DND-41 (cell line): ENCODE measurements around the gene ACAD10.

Experiments
- ATAC-seq: fragments of 200-7000 bp; cut with Tn5 transposase; 3 replicates; pipeline ENCODE4 v1.9.1; 2021; ENCODE audit warnings: low read depth; ENCODE audit not compliant: insufficient read depth
- DNase-seq: peaks from one replicate; pipeline ENCODE4 v3.0.0-alpha.2; 2020
- H2AFZ ChIP-seq: 2 replicates; pipeline ENCODE4 v1.6.0; 2012; ENCODE audit warnings: low read depth, low read length
- H3K27ac ChIP-seq: 2 replicates; pipeline ENCODE4 v1.5.1; 2012; ENCODE audit warnings: low read length, inconsistent platforms
- H3K27me3 ChIP-seq: fragments of 200-600 bp; sonication (generic); 2 replicates; pipeline ENCODE4 v1.6.0; 2012; ENCODE audit warnings: low read length, mild to moderate bottlenecking, inconsistent platforms; ENCODE audit not compliant: insufficient read depth, poor library complexity
- H3K36me3 ChIP-seq: 2 replicates; pipeline ENCODE4 v1.5.1; 2012; ENCODE audit warnings: low read length, inconsistent platforms; ENCODE audit not compliant: insufficient read depth
- H3K4me1 ChIP-seq: 2 replicates; pipeline ENCODE4 v1.5.1; 2012; ENCODE audit warnings: mild to moderate bottlenecking, low read length; ENCODE audit not compliant: insufficient read depth
- H3K4me2 ChIP-seq: 2 replicates; pipeline ENCODE4 v1.6.0; 2012; ENCODE audit warnings: mild to moderate bottlenecking, moderate library complexity, low read length, inconsistent platforms; ENCODE audit not compliant: insufficient read depth
- H3K4me3 ChIP-seq, 2 experiments: fragments of 200-600 bp in 1 of 2; shearing (Covaris generic) in 1 of 2; 2 replicates each; pipeline ENCODE4 v1.5.1; 2012 to 2016; ENCODE audit warnings: inconsistent platforms in 2 of 2, low read length in 2 of 2, mild to moderate bottlenecking in 2 of 2, low read depth in 1 of 2, moderate library complexity in 1 of 2
- H3K79me2 ChIP-seq: 2 replicates; pipeline ENCODE4 v1.6.0; 2012; ENCODE audit warnings: low read length, inconsistent platforms; ENCODE audit not compliant: insufficient read depth
- H3K9ac ChIP-seq: 2 replicates; pipeline ENCODE4 v1.6.0; 2012; ENCODE audit warnings: low read depth, mild to moderate bottlenecking, inconsistent platforms, low read length, moderate library complexity
- H3K9me3 ChIP-seq: 2 replicates; pipeline ENCODE4 v1.5.1; 2012; ENCODE audit warnings: low read length, moderate library complexity, mild to moderate bottlenecking, inconsistent platforms; ENCODE audit not compliant: insufficient read depth, severe bottlenecking
- H4K20me1 ChIP-seq: 2 replicates; pipeline ENCODE4 v1.6.0; 2012; ENCODE audit warnings: low read length; ENCODE audit not compliant: insufficient read depth
- CTCF ChIP-seq: IDR thresholded peaks from 2 replicates; pipeline ENCODE4 v1.5.1; 2012; ENCODE audit warnings: borderline replicate concordance, low read length, moderate library complexity, mild to moderate bottlenecking; ENCODE audit not compliant: poor library complexity, severe bottlenecking; ENCODE audit errors: extremely low read depth
- EZH2 ChIP-seq: IDR thresholded peaks from 3 replicates; pipeline ENCODE4 v1.6.1; 2012; ENCODE audit warnings: borderline replicate concordance, low read depth, mild to moderate bottlenecking, moderate library complexity, low read length, inconsistent platforms; ENCODE audit not compliant: severe bottlenecking

ACAD10 gene

GRCh38 chr12:111799758-111800157, 113.9 kb downstream of the ACAD10 start:
- H3K27ac ChIP-seq = no peak overlapping the region
- no peaks in the 10 kb centered on the region for H4K20me1 ChIP-seq
- no peak for TF ChIP-seq CTCF
- no peak for TF ChIP-seq EZH2
- H3K79me2 ChIP-seq = no peaks in the 10 kb centered on the region
- no peaks in the 10 kb centered on the region for H3K27me3 ChIP-seq
- H3K4me3 ChIP-seq = no peak overlapping the region
- no peaks in the 10 kb centered on the region for H3K36me3 ChIP-seq
- DNase-seq (no peak), ATAC-seq (no peak)
- H3K4me2 ChIP-seq = no peak overlapping the region
- no peaks in the 10 kb centered on the region for H3K9me3 ChIP-seq
- no peak overlapping the region for H2AFZ ChIP-seq
- H3K4me1 ChIP-seq = no peaks in the 10 kb centered on the region
- H3K9ac ChIP-seq = no peak overlapping the region

GRCh38 chr12:111803038-111803626, 117.3 kb downstream of the ACAD10 start:
- H3K4me2 ChIP-seq = no peak overlapping the region
- no peaks in the 10 kb centered on the region for H3K27me3 ChIP-seq
- no peaks in the 10 kb centered on the region for H3K4me1 ChIP-seq
- H2AFZ ChIP-seq = no peak overlapping the region
- TF ChIP-seq CTCF (no peak), EZH2 (no peak)
- no peak for ATAC-seq
- no peak overlapping the region for H3K27ac ChIP-seq
- H4K20me1 ChIP-seq = no peaks in the 10 kb centered on the region
- no peaks in the 10 kb centered on the region for H3K36me3 ChIP-seq
- DNase-seq = no peak
- H3K9me3 ChIP-seq = no peaks in the 10 kb centered on the region
- no peak overlapping the region for H3K4me3 ChIP-seq
- no peak overlapping the region for H3K9ac ChIP-seq
- no peaks in the 10 kb centered on the region for H3K79me2 ChIP-seq

GRCh38 chr12:111803851-111804250, 118.0 kb downstream of the ACAD10 start:
- no peak overlapping the region for H2AFZ ChIP-seq
- H3K4me1 ChIP-seq = no peaks in the 10 kb centered on the region
- DNase-seq (no peak), ATAC-seq (no peak)
- no peaks in the 10 kb centered on the region for H3K27me3 ChIP-seq
- H3K79me2 ChIP-seq = no peaks in the 10 kb centered on the region
- TF ChIP-seq CTCF (no peak), EZH2 (no peak)
- no peaks in the 10 kb centered on the region for H3K36me3 ChIP-seq
- H3K9me3 ChIP-seq = no peaks in the 10 kb centered on the region
- no peak overlapping the region for H3K27ac ChIP-seq
- H3K9ac ChIP-seq = no peak overlapping the region
- no peak overlapping the region for H3K4me2 ChIP-seq
- no peaks in the 10 kb centered on the region for H4K20me1 ChIP-seq
- H3K4me3 ChIP-seq = no peak overlapping the region
